Endothelial cell of umbilical vein (primary cell): ENCODE measurements around the gene PPM1D. TPM values are rescaled to one million over a fixed set of nuclear protein-coding genes. Genes with fewer than 3 reads are reported as not detected.

ENCODE experiments used
- BruUV-seq: library from RNA; stranded (reverse); fragments of 400-500 nt; replicated peaks from 2 replicates; lab custom pipeline; 2021; lab: Mats Ljungman, UMichigan
- CTCF ChIA-PET: fragments of 300-600, 350-600 bp; sonication (Branson Sonifier 250); formaldehyde crosslinking; loops from one replicate; lab custom pipeline; 2021; ENCODE audit warnings: antibody characterized with exemption, inconsistent platforms; lab: Charles Lee
- POLR2A ChIA-PET: fragments of 300-600, 350-600 bp; sonication (Branson Sonifier 250); formaldehyde crosslinking; loops from one replicate; lab custom pipeline; 2021; ENCODE audit warnings: antibody characterized with exemption, inconsistent platforms; lab: Charles Lee
- DNase-seq: peaks from one replicate; pipeline ENCODE4 v3.0.0-alpha.2; 2011; ENCODE audit warnings: low read depth, low spot score
- FAIRE-seq: peaks from 2 replicates; lab custom pipeline; 2011; peaks lifted over from hg19 to GRCh38; lab: Jason Lieb, UNC
- H2AFZ ChIP-seq: 2 replicates; pipeline ENCODE4 v1.6.0; 2012; ENCODE audit warnings: low read depth, low read length, control low read depth, inconsistent platforms
- H3K27ac ChIP-seq: 2 replicates; pipeline ENCODE4 v1.5.1; 2011; ENCODE audit warnings: low read depth, mild to moderate bottlenecking, control low read depth, low read length, moderate library complexity; ENCODE audit not compliant: insufficient read depth
- H3K27me3 ChIP-seq, 2 experiments: 2 replicates each; pipeline versions ENCODE4 v1.6.0 to v1.6.1; 2011; ENCODE audit warnings: low read length in 2 of 2, mixed read lengths in 1 of 2; ENCODE audit not compliant: control insufficient read depth in 2 of 2, insufficient read depth in 2 of 2
- H3K36me3 ChIP-seq, 2 experiments: 2 replicates in 1 of 2; 3 replicates in 1 of 2; pipeline ENCODE4 v1.5.1; 2011; ENCODE audit warnings: low read length in 2 of 2, mild to moderate bottlenecking in 1 of 2, moderate library complexity in 1 of 2; ENCODE audit not compliant: control insufficient read depth in 2 of 2, insufficient read depth in 2 of 2; ENCODE audit errors: extremely low read depth in 1 of 2
- H3K4me1 ChIP-seq: 3 replicates; pipeline ENCODE4 v1.5.1; 2011; ENCODE audit warnings: mild to moderate bottlenecking, low read length; ENCODE audit not compliant: control insufficient read depth, insufficient read depth; ENCODE audit errors: extremely low read depth
- H3K4me2 ChIP-seq: 2 replicates; pipeline ENCODE4 v1.6.1; 2011; ENCODE audit warnings: low read length, control low read depth, mixed read lengths; ENCODE audit not compliant: insufficient read depth
- H3K4me3 ChIP-seq, 3 experiments: fragments of 200-600 bp in 1 of 3; sonication (generic), shearing (Covaris generic) in 1 of 3; replicated peaks in 1 of 3; 2 replicates each; pipeline ENCODE4 v1.5.1; 2011 to 2016; ENCODE audit warnings: control low read depth in 3 of 3, low read length in 3 of 3, mild to moderate bottlenecking in 2 of 3, inconsistent platforms in 1 of 3, low read depth in 1 of 3, moderate library complexity in 1 of 3; ENCODE audit not compliant: insufficient read depth in 1 of 3
- H3K79me2 ChIP-seq: 2 replicates; pipeline ENCODE4 v1.6.0; 2012; ENCODE audit warnings: low read length, inconsistent platforms; ENCODE audit not compliant: control insufficient read depth, insufficient read depth
- H3K9ac ChIP-seq: replicated peaks from 2 replicates; pipeline ENCODE3; 2011; ENCODE audit warnings: low read length, control low read depth; ENCODE audit not compliant: insufficient read depth; ENCODE audit errors: extremely low read depth
- H3K9me1 ChIP-seq: replicated peaks from 3 replicates; pipeline ENCODE4 v1.6.0; 2011; ENCODE audit warnings: mild to moderate bottlenecking, low read length; ENCODE audit not compliant: control insufficient read depth, insufficient read depth; ENCODE audit errors: extremely low read depth
- H3K9me3 ChIP-seq: replicated peaks from 2 replicates; pipeline ENCODE4 v1.5.1; 2012; ENCODE audit warnings: low read length, inconsistent platforms; ENCODE audit not compliant: control insufficient read depth, insufficient read depth
- H4K20me1 ChIP-seq: replicated peaks from 2 replicates; pipeline ENCODE3; 2011; ENCODE audit warnings: mild to moderate bottlenecking, low read length; ENCODE audit not compliant: control insufficient read depth, insufficient read depth; ENCODE audit errors: extremely low read depth
- EZH2 ChIP-seq: IDR thresholded peaks from 2 replicates; pipeline ENCODE4 v1.6.1; 2012; ENCODE audit warnings: borderline replicate concordance, low read depth, mild to moderate bottlenecking, moderate library complexity, low read length, inconsistent platforms; ENCODE audit not compliant: severe bottlenecking
- FOS ChIP-seq: IDR thresholded peaks from 2 replicates; pipeline ENCODE4 v1.6.1; 2011; ENCODE audit warnings: mild to moderate bottlenecking, low read length, moderate library complexity, borderline replicate concordance; ENCODE audit not compliant: insufficient read depth
- GATA2 ChIP-seq: IDR thresholded peaks from 2 replicates; pipeline ENCODE4 v1.7.0; 2011; ENCODE audit warnings: low read depth, mild to moderate bottlenecking, moderate library complexity, mixed read lengths, low read length; ENCODE audit not compliant: insufficient read length, insufficient read depth
- JUN ChIP-seq: IDR thresholded peaks from 2 replicates; pipeline ENCODE4 v1.6.1; 2011; ENCODE audit warnings: borderline replicate concordance, low read depth; ENCODE audit not compliant: insufficient read length, insufficient read depth
- MYC ChIP-seq: IDR thresholded peaks from one replicate; pipeline ENCODE4 v1.6.1; 2011; ENCODE audit warnings: mild to moderate bottlenecking, low read depth, low read length
- POLR2A ChIP-seq: IDR thresholded peaks from 2 replicates; pipeline ENCODE4 v1.6.1; 2012; ENCODE audit warnings: low read depth, mild to moderate bottlenecking, control low read depth, low read length
- POLR2AphosphoS5 ChIP-seq: IDR thresholded peaks from 2 replicates; pipeline ENCODE4 v1.6.1; 2012; ENCODE audit warnings: low read depth, mild to moderate bottlenecking, control low read depth, low read length, moderate library complexity; ENCODE audit not compliant: insufficient read depth
- dilution Hi-C: fragments of 300-500 bp; cut with MboI; formaldehyde crosslinking; loops from one replicate; pipeline ENCODE4 v1.15.0; 2019; ENCODE audit warnings: low sequenced_read_pairs; ENCODE audit not compliant: extremely low pct_ligation_motif_present
- intact Hi-C: fragments of 100-400 bp; cut with micrococcal nuclease; formaldehyde crosslinking; loops from one replicate; pipeline ENCODE4 v1.10.0; 2022
- polyA plus RNA-seq, 4 experiments: library from polyadenylated mRNA; depleted of rRNA in 3 of 4; stranded (reverse) in 3 of 4; unstranded in 1 of 4; fragments of >200 nt; gene quantifications; 2 replicates each; pipeline versions ENCODE4 v1.2.1 to v1.2.3, GENCODE V29; 2011 to 2012; ENCODE audit warnings: missing spikeins in 1 of 4
- total RNA-seq: library from RNA; stranded (reverse); gene quantifications from 2 replicates; pipeline ENCODE4 v1.2.3, GENCODE V29; 2021
- TF ChIP-seq, protein P1 (sequence below): IDR thresholded peaks from 2 replicates; pipeline ENCODE4 v1.6.1; 2011; ENCODE audit not compliant: insufficient read depth, insufficient read length
- TF ChIP-seq, protein P2 (sequence below), 2 donors: IDR thresholded peaks; 1 replicate in 1 of 2; 2 replicates in 1 of 2; pipeline ENCODE4 v1.5.1; 2011; ENCODE audit warnings: low read length in 2 of 2, mild to moderate bottlenecking in 2 of 2, moderate library complexity in 2 of 2, control low read depth in 1 of 2, inconsistent platforms in 1 of 2, low read depth in 1 of 2; ENCODE audit not compliant: insufficient read depth in 1 of 2; ENCODE audit errors: extremely low read depth in 1 of 2

Gene PPM1D
- total and polyA plus RNA-seq, 2 donors (not counting 3 experiments of a cell fraction or from before 2014, with no cell fraction given), result 7.9 to 19.0 TPM

DNA sequence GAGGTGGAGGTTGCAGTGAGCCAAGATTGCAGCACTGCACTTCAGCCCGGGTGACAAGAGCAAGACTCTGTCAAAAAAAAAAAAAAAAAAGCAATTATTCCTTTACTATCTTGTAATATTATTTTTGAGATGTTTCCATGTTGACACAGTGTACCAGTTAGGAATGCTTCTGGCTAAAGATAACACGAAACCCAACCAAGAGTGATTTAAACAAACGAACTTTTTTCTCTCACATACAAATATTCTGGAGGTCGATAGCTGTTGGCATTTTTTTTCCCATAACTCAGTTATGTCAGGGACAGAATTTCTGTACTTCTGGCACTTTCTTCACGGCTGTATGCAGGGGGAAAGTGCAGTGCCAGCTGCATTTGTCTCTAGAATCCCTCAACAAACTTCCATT, 9.9 kb upstream of the PPM1D start:
- CTCF ChIA-PET, result interaction anchor here (1.9 to 3.1 kb wide), 4 partner anchors 10 to 20 kb away, joined by 7 to 13 read pairs (median 10); partner anchors contain the start of gene PPM1D
- POLR2A ChIA-PET, result no interaction called here
- Histone ChIP-seq H3K36me3 (no peaks in the 10 kb centered on the region), H3K27me3 (peaks cover 0 to 5% of the 10 kb centered on the region in 2 experiments), H3K79me2 (no peaks in the 10 kb centered on the region), H3K9me1 (no peaks in the 10 kb centered on the region), H3K9ac (no peak overlapping the region), H2AFZ (no peak overlapping the region), H3K9me3 (no peaks in the 10 kb centered on the region), H3K4me1 (no peaks in the 10 kb centered on the region), H3K4me3 (no peak overlapping the region), H4K20me1 (no peaks in the 10 kb centered on the region), H3K27ac (no peak overlapping the region), H3K4me2 (no peak overlapping the region)
- DNase-seq (no peak), FAIRE-seq (no peak)
- dilution Hi-C loops (no loop called here), intact Hi-C loops (no loop called here)
- TF ChIP-seq EZH2 (no peak), GATA2 (no peak), FOS (no peak), MYC (no peak), POLR2AphosphoS5 (no peak), POLR2A (no peak), JUN (no peak)
- TF ChIP-seq, protein P1, sequence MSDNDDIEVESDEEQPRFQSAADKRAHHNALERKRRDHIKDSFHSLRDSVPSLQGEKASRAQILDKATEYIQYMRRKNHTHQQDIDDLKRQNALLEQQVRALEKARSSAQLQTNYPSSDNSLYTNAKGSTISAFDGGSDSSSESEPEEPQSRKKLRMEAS, result no peak
- TF ChIP-seq, protein P2, sequence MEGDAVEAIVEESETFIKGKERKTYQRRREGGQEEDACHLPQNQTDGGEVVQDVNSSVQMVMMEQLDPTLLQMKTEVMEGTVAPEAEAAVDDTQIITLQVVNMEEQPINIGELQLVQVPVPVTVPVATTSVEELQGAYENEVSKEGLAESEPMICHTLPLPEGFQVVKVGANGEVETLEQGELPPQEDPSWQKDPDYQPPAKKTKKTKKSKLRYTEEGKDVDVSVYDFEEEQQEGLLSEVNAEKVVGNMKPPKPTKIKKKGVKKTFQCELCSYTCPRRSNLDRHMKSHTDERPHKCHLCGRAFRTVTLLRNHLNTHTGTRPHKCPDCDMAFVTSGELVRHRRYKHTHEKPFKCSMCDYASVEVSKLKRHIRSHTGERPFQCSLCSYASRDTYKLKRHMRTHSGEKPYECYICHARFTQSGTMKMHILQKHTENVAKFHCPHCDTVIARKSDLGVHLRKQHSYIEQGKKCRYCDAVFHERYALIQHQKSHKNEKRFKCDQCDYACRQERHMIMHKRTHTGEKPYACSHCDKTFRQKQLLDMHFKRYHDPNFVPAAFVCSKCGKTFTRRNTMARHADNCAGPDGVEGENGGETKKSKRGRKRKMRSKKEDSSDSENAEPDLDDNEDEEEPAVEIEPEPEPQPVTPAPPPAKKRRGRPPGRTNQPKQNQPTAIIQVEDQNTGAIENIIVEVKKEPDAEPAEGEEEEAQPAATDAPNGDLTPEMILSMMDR (IDR thresholded peaks at IDR 0.05; ENCODE audit: extremely low read depth in 1 of 2, insufficient read depth in 1 of 2, low read depth in 1 of 2, low read length in 2 of 2), result no peak
- no TSS peak for BruUV-seq
